HAP-1 (cell line): ENCODE results near the gene COL4A1.

Experiments used
- DNase-seq, 2 experiments: peaks; one replicate each; pipeline ENCODE4 v3.0.0-alpha.2; 2016 to 2020; ENCODE audit warnings: low spot score in 2 of 2
- H3K27me3 ChIP-seq: fragments of 250-450 bp; sonication (Bioruptor Pico); 2 replicates; pipeline ENCODE4 v1.5.1; 2020; ENCODE audit warnings: low read depth, mild to moderate bottlenecking, moderate library complexity
- H3K36me3 ChIP-seq: fragments of 250-450 bp; sonication (Bioruptor Pico); replicated peaks from 2 replicates; pipeline ENCODE4 v1.5.1; 2020; ENCODE audit warnings: mild to moderate bottlenecking
- H3K4me1 ChIP-seq: fragments of 250-450 bp; sonication (Bioruptor Pico); 2 replicates; pipeline ENCODE4 v1.5.1; 2020; ENCODE audit warnings: mild to moderate bottlenecking
- H3K4me3 ChIP-seq: fragments of 250-450 bp; sonication (Bioruptor Pico); 2 replicates; pipeline ENCODE4 v1.5.1; 2020; ENCODE audit warnings: mild to moderate bottlenecking, moderate library complexity
- H3K9me3 ChIP-seq: fragments of 250-450 bp; sonication (Bioruptor Pico); 2 replicates; pipeline ENCODE4 v1.5.1; 2020; ENCODE audit warnings: mild to moderate bottlenecking, moderate library complexity
- in situ Hi-C: fragments of 300-500 bp; cut with MboI; formaldehyde crosslinking; loops from 3 replicates; pipeline ENCODE4 v1.14.3; 2020; ENCODE audit warnings: low sequenced_read_pairs, inconsistent platforms, mixed read lengths

COL4A1 gene

GRCh38 chr13:110103534-110103933 is 203.4 kb downstream of the COL4A1 start:
- Histone ChIP-seq H3K4me3 (no peak overlapping the region), H3K36me3 (no peaks in the 10 kb centered on the region), H3K27me3 (no peaks in the 10 kb centered on the region), H3K9me3 (no peaks in the 10 kb centered on the region), H3K4me1 (no peaks in the 10 kb centered on the region)
- in situ Hi-C loops = no loop called here
- DNase-seq = no peak

- H3K36me3 ChIP-seq = no peaks in the 10 kb centered on the region
- no peaks in the 10 kb centered on the region for H3K4me1 ChIP-seq
- no peaks in the 10 kb centered on the region for H3K9me3 ChIP-seq
- in situ Hi-C loops = no loop called here
- DNase-seq = no peak
- no peaks in the 10 kb centered on the region for H3K27me3 ChIP-seq
- H3K4me3 ChIP-seq = no peak overlapping the region
These were observed 203.9 kb downstream of the COL4A1 start for GRCh38 chr13:110103026-110103425.

GRCh38 chr13:110102053-110102452 is 204.9 kb downstream of the COL4A1 start:
- H3K4me3 ChIP-seq = no peak overlapping the region
- no peaks in the 10 kb centered on the region for H3K4me1 ChIP-seq
- no peaks in the 10 kb centered on the region for H3K36me3 ChIP-seq
- H3K27me3 ChIP-seq = no peaks in the 10 kb centered on the region
- H3K9me3 ChIP-seq = no peaks in the 10 kb centered on the region
- in situ Hi-C loops = no loop called here
- no peak for DNase-seq

DNA sequence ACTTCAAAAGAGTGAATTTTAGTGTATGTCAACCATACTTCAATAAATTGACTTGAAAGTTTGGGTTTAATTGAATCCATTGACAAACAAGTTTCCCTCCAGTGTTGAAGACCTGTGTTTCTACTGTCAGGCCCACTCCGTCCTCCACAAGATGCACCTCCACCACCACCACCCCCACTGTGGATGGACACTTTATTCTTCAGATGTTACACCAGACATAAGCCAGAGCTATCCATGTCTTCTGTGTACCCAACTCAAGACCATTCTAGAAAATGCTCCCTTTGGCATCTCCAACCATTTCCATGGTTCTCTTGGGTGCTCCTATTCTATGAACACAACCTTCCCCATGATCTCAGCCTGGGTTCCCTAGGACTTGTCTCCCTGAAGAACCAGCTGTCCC is 207.0 kb downstream of the COL4A1 start:
- Histone ChIP-seq H3K4me1 (no peaks in the 10 kb centered on the region), H3K9me3 (no peaks in the 10 kb centered on the region), H3K27me3 (no peaks in the 10 kb centered on the region), H3K36me3 (no peaks in the 10 kb centered on the region), H3K4me3 (no peak overlapping the region)
- DNase-seq = no peak
- in situ Hi-C loops = no loop called here
